Stimulated activated CD8-positive, alpha-beta memory T cell treated with anti-CD3 and anti-CD28 coated beads, Interleukin-12 subunit alpha, Interleukin-12 subunit beta, amount 100 ng/mL, for 24 hours (primary cell): Measurements from ENCODE around the gene DNAH10.
"Not testable (repeated sequence)": the region's sequence is repeated elsewhere in the genome, so short reads cannot be mapped to it uniquely, and the experiment has no call there.

ENCODE experiments used
- DNase-seq: peaks from one replicate; pipeline ENCODE4 v3.0.0-alpha.2; 2020; ENCODE audit errors: extremely low read depth

Gene DNAH10

DNA sequence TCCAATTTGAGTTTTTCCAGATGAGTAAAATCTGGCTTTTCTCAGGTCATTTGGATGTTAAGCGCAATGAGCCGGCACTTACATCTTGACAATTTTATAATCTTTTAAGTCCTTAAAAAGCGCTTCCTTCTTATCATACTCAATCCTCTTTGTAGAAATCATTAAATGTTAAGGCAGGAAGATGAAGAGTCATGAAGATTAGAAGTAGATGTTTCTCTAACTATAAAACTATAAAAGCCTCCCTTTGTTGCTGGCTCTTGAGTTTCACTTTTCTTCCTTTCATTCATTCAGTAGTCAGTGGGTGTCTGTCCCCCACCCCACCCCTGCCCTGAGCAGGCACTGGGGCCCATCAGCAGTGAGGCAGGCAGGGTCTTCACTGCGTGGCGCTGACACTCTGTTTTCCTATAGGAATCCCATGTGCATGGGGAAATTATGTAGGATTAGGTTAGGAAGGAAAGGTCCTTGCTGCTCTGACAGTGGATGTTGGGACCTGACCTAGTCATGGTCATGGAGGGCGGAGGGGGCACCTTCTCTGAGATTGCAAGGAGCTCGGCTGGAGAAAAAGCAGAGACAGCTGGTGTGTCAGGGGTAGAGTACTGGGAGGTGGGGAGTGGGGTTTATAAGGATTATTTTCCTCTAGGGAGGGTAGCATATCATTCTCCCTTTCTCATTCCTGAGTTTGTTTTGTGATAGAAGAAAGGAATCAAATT, 144.8 kb downstream of the DNAH10 start:
- DNase-seq = no peak

DNA sequence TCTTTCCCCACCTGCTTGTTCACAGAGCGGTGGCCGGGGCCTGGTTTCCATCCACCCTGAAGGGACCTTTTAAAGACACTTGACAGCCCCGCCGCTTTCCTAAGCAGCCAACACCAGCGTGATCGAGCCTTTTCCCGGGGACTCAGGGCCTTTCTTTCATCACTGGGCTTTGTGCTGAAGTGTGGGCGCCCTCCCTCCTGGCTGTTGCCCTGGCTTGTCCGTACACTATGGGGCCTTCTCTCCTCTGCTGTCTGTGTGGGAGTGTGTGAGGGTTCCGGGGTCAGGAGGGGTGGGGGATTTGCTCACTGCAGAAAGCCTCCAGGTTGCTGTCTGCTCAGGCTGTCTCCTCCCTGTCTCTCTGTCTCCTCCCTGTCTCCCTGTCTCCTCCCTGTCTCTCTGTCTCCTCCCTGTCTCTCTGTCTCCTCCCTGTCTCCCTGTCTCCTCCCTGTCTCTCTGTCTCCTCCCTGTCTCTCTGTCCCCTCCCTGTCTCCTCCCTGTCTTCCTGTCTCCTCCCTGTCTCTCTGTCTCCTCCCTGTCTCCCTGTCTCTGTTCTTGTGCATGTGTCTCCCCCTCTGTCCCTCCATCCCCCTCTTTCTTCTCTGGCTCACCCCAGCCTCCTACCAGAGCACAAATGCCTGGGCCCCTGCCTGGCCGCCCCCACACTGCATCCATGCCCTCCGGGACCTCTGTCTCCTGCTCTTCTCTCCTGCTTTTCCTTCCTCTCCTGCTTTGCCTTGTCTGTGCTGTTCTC, 145.8 kb downstream of the DNAH10 start:
- no peak for DNase-seq

DNA sequence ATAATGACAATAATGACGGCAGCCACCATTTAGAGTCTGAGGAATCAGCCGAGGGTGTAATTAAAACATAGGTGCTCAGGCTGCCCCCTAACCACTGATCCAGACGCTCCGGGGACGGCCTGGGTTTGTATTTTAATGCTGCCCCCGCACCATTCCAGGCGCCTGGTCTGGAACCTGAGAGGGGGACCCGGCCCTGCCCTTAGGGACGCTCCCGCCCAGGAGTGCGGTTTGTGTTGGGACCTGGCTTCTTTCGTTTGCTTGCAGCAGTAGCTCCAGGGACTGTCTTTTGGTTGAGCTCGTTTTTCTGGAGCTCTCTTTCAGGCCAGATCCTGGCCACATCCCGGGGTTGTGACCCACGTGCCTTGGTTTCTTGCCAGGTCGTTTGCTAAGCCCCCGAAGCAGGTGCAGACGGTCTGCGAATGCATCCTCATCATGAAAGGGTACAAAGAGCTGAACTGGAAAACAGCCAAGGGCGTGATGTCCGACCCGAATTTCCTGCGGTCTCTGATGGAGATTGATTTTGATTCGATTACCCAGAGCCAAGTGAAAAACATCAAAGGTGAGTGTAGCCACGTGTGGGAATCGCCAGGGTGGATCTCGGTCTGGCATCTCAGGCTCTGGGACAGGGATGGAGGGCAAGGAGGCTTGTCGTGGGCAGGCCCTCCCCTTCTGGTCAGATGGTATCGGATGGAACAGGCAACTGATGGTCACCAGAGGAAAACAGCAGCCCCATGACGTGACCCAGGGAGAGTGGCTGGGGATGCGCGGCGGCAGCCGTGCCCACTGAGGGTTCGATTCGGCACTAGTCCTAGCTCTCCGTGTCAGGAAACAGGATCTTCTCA, 147.0 kb downstream of the DNAH10 start:
- DNase-seq = no peak

DNA sequence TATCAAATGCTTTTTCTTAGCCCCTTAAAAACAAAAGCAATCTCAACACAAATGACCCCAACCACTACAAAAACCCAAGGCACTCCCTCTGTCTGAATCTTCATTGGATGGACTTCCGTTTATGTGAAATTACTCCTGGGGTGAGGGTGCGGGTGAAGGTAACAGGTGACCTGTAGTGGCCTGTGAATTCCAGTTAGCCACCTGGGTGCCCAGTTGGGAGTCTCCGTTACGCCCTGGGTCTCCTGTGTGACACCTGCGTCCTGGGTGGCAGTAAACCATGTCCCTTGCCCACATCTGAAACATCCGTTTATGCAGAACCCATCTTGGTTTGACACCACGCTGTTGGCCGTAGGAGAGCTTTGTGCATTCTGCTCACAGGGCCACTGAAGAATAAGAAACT, 148.0 kb downstream of the DNAH10 start:
- DNase-seq = no peak

DNA sequence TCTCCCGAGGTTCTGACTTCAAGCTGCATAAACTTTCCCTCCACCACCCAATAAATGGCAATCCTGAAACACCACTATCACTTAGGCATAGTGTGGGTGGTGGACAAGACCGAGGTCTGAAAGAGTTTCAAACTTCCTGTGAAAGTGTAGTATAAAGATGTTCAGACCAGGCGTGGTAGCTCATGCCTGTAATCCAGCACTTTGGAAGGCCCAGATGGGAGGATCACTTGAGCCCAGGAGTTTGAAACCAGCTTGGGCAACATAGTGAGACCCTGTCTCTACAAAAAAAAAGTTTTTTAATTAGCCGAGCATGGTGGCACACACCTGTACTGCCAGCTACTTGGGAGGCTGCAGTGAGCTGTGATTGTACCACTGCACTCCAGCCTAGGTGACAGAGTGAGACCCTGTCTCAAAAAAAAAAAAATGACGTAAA, 148.7 kb downstream of the DNAH10 start:
- DNase-seq = no peak

DNA sequence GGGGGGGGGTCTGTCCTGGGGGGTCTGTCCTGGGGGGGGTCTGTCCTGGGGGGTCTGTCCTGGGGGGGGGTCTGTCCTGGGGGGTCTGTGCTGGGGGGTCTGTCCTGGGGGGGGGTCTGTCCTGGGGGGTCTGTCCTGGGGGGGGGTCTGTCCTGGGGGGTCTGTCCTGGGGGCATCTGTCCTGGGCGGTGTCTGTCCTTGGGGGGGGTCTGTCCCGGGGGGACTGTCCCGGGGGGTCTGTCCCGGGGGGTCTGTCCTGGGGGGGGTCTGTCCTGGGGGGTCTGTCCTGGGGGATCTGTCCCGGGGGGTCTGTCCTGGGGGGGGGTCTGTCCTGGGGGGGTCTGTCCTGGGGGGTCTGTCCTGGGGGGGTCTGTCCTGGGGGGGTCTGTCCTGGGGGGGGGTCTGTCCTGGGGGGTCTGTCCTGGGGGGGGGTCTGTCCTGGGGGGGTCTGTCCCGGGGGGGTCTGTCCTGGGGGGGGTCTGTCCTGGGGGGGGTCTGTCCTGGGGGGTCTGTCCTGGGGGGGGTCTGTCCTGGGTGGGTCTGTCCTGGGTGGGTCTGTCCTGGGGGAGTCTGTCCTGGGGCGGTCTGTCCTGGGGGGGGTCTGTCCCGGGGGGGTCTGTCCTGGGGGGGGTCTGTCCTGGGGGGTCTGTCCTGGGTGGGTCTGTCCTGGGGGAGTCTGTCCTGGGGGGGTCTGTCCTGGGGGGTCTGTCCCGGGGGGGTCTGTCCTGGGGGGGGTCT, 149.7 kb downstream of the DNAH10 start:
- not testable (repeated sequence) for DNase-seq

DNA sequence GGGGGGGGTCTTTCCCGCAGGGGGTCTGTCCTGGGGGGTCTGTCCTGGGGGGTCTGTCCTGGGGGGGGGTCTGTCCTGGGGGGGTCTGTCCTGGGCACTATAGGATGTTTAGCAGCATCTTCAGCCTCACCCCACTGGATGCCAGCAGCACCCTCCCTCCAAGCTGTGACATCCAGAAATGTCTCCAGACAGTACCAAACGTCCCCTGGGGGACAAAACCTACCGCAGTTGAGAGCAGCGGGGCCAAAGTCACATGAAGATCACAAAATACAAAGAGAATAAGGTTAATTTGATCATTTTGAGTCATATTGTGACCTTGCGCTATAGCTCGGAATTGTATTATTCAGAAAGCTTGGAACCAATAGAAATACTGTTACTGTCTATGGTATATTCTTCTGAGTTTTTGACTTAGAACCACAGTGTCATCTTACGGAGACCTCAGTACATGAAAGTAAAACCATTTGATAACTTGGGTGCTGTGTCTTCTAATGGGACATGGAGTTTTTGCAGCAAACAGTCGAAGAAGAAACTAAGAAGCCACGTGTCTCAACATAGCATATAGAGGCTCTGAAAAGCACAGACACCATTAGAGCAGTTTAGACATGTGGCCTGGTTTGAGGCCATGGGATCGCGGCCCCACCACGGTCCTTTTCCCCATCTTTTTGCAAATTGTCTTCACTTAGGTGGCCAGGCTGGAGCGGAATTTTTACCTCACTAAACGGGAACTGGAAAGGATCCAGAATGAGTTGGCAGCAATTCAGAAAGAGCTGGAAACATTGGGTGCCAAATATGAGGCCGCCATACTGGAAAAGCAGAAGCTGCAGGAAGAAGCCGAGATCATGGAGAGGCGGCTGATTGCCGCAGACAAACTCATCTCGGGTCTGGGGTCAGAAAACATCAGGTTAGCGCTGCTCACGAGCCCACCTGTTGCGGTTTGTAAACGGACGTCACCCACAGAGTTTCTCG, 150.6 kb downstream of the DNAH10 start:
- DNase-seq = no peak

DNA sequence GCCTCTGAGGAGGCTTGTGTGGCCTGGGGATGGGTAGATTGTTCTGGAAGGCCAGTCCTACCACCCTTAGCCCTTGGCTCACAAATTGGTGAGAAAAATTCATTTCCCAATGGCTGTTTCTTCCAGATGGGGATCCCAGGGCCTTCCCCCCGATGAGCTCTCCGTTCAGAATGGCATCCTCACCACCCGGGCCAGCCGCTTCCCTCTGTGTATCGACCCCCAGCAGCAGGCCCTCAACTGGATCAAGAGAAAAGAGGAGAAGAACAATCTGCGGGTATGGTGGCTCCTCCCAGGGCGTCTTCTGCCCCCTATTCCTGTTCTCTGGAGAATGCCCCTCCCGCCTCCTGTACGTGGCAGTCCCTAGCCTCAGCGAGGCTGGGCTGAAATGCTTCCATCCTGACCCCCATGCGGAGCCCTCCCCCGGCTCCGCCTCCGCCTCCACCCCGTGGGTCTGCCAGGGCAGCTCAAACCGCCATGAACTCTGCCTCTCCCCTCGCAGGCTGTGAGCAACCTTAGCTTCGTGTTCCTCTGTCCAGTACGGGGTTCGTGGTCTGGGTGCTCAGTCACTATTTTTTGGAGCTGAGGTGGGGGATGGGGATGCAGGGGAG, 152.7 kb downstream of the DNAH10 start:
- no peak for DNase-seq

DNA sequence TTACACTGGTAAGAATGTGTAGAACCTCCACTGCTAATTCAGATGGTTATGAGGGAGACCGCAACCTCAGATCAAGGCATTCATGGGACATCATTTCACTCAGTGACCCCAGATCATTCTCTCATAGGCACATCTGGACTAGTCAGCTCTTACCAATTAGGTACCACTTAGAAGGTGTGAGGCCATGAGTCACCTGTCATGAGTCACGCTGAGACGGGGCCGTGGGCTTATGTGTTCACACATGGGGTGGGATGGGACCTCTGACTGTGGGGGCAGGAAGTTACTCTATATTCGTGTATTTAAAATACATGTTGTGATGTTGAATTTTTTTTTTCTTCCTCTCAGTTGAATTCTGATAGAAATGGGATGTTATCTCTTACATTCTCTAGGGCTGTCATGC, 154.6 kb downstream of the DNAH10 start:
- peak; percentile 44 for DNase-seq

DNA sequence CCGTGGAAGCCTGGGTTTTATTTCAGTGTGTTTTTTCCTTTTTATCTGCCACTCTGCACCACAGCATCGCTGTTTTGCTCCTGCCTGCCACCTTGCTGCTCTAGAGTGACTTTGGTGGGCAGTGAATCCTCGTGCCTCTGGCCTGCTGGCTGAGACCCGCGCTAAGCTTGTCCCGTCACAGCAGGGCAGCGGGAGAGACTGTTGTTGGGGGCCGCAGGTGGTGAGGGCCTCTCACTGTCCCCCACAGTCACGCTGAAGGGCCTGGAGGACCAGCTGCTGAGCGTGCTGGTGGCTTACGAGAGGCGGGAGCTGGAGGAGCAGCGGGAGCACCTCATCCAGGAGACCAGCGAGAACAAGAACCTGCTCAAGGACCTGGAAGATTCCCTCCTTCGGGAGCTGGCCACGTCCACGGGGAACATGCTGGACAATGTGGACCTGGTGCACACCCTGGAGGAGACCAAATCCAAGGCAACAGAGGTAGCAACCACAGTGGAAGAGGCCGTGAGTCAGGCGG, 155.3 kb downstream of the DNAH10 start:
- no peak for DNase-seq

DNA sequence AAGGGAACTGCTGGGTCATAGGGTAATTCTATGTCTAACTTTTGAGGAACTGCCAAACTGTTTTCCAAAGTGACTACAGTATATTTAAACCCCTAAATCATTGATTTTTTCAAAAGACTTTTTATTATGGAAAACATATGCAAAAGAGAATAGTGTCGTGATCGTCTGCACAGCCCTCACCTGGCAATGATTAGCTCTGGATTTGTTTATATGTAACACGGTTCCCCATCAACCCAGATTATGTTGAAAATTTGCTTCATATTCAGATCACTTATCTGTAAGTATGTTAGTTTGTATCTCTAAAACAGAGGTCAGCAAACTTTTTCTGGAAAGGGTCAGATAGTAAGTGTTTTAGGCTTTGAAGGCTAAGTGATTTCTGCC, 157.9 kb downstream of the DNAH10 start:
- DNase-seq = no peak

DNA sequence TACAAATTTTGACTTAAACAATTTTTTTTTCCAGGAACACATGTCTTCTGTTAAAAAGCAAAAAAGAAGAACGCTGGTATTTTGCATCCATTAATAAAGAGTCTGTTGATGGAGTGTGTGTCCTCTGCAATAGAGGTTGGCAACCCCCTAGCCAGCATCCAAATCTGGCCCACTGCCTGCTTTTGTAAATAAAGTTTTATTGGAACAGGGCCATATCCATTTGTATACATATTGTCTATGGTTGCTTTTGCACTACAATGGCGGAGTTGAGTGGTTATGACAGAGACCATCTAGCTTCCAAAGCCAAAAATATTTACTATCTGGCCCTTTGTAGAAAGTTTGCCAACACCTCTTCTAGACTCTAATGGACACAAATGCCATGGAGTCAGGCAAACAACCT, 160.9 kb downstream of the DNAH10 start:
- DNase-seq = no peak

DNA sequence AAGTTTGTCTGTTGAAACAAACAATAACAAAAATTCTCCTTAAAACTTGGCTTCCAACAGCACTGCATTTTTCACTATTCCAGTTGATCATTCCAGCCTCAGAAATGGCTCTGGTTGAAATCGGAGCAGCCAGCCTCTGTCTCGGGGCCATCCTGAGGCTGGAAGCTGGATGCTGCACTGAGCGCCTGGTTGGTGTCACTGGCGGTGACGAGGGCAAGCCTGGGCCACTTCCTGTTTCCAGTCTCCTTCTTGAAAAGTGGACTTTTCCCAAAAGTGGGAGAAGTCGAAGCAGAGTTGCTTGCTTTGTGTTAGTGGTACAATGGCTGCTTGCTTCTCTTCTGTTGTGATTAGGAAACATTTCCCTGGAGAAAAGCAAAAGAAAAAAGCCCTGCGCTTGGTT, 161.8 kb downstream of the DNAH10 start:
- DNase-seq = no peak

DNA sequence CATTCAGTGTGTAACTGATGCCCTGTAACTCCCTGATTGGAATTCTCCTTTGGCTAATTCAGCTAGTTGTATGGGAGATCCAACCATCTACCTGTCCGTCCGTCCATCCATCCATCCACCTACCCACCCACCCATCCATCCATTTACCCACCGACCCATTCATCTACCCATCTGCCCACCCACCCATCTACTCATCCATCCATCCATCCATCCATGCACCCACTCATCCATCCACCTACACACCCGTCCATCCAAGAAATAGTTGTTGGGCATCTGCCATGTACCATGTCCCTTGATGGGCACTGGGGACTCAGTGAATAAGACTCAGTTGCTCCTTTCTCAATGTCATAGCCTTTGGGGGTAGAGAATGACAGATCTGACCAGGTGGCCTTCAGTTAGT, 162.4 kb downstream of the DNAH10 start:
- no peak for DNase-seq

DNA sequence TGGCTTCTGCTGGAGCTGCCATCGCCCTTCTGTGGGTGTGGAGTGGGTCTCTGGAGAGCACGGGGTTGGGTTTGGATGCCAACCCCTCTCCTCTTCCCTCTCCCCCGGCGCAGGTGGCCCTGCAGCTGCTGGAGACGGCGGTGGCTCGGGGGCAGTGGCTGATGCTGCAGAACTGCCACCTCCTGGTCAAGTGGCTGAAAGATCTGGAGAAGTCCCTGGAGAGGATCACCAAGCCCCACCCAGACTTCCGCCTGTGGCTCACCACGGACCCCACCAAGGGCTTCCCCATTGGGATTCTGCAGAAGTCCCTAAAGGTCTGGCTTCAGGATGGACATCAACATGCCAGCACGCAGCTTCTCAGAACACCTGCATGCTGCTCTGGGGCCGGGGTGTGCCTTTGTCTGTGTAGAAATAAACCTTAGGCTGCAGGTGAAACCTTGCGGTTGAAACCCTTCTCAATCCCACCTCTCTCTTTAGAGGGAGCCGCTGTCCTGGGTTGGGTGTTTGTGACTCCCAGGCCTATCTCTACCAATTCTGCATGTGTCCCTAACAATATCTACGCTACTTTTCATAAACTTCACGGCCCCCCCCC, 166.3 kb downstream of the DNAH10 start:
- no peak for DNase-seq

DNA sequence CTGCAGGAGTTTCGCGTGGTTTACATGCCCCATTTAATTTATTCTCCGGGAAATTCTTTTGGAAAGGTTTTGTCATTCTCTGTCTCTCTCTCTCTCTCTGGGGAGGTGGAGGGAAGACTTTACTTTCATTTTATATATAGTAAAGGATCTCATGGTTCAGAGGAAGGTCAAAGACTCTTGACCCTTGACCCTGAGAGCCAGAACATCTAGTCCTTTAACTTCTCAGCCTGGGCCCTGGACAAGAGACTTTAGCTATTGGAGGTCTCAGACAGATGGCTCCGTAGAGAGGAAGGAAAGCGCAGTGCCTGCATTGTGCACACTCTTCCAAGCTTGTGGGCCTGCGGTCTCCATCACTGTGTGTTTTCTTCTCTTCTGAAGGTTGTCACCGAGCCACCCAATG, 166.8 kb downstream of the DNAH10 start:
- no peak for DNase-seq

DNA sequence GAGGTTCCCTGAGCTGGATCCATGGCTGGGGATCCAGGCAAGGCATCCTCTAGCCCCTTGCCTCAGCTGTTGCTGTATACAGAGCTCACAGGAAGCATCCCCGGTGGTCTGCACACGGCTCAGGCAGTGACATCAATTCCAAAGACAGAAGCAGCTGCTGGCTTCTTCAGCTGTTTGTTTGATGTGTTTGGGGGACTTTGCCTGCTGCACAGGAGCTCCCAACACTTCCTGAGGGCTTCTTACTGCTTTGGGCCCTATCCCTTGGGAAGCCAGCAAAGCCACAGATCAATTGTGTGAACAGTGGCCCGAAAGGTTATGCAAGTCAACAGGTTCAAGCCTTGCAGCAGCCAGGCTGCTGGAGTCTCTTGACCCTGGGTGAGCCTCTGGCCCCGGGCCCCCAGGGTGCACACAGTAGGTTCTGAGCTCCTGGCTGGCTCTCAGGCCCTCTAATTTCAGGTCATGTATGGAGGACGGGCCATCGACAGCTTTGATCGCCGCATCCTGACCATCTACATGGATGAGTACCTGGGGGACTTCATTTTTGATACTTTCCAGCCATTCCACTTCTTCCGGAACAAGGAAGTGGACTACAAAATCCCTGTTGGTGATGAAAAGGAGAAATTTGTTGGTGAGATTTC, 168.0 kb downstream of the DNAH10 start:
- no peak for DNase-seq

DNA sequence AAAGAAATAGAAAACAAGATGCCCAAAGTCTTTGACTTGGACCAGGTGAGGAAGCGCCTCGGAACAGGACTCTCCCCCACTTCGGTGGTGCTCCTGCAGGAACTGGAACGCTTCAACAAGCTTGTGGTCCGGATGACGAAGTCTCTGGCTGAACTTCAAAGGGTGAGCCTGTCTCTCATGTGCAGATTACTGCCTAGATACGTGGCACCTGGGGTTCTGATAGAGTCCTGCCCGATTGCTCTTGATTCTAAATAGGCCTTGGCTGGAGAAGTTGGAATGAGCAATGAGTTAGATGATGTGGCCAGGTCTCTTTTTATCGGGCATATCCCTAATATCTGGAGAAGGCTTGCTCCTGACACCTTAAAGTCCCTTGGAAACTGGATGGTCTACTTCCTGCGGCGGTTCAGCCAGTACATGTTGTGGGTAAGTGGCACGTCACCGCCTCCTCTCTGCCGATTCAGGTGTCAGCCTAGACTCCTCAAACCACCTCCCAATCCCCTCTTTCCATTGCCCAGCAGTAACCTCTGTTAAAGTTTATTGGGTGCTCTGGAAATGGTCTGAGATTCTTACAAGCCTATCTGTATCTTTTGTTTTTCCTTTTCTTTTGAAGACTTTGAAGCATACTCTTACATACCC, 169.7 kb downstream of the DNAH10 start:
- no peak for DNase-seq

DNA sequence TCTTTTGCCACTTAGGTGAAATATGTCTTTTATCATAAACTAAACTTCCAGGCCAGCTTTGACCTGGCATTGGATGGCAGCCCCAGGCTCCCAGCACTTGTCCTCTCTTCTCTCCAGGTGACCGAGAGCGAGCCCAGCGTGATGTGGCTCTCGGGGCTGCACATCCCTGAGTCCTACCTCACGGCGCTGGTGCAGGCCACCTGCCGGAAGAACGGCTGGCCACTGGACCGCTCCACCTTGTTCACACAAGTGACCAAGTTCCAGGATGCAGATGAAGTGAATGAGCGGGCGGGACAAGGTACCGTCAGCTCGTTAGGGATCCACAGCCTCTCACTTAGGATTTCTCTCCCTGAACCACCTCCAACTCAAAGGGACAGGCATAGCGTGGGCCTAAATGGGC, 171.1 kb downstream of the DNAH10 start:
- DNase-seq = no peak
